ENCODE results near the gene CALR.
"Not testable (repeated sequence)": the region's sequence is repeated elsewhere in the genome, so short reads cannot be mapped to it uniquely, and the experiment has no call there.

CALR gene

DNA sequence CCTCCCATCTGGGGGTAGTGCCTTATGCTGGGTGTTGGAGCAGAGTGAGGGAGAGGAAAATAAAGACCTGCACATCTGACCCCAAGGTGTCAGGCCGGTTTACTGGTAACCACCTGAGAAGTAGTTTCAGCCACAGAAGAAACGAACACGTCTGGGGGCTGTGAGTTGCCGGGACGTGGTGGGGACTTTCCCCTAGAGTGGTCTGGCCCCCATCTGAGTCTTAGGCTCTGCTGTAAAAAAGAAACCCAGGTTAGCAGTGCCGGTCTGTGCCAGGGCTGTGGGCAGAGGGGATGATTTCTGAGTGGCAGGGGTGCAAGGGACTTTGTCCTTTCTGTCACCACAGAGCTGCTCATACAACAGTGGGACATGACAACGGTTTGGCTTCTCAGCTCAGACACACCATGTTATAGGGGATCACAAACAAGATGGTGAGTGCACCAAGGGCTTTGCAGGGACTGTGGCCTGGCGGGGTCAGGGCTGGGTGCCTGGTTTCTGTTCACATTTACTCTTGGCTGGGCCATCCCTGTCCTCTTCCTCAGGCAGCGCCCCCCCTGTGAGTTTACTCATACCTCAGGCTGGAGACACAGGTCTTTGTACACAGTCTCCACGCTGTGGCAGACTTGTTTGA lies 38.4 kb upstream of the CALR start:
- ChIA-PET CTCF (interaction anchor here (1.3 to 2.8 kb wide), 2 partner anchors 8 to 13 kb away, joined by 3 to 12 read pairs; no protein-coding TSS in a partner anchor), POLR2A (no interaction called here)
- no peaks in the 10 kb centered on the region for H3K27me3 ChIP-seq (replicated peaks in 2 of 5; ENCODE audit: control insufficient read depth in 4 of 5, insufficient read depth in 5 of 5, low read length in 4 of 5)
- no peak overlapping the region for H3K4me3 ChIP-seq (ENCODE audit: control insufficient read depth in 1 of 7, extremely low read depth in 1 of 7, insufficient read depth in 4 of 7, low read depth in 2 of 7, low read length in 6 of 7)
- peaks cover 8 to 41% (median 38%) of the 10 kb centered on the region in 4 experiments for H3K36me3 ChIP-seq (ENCODE audit: control insufficient read depth in 4 of 4, insufficient read depth in 4 of 4, low read length in 3 of 4)
- H3K9me3 ChIP-seq (ENCODE audit: control extremely low read depth in 1 of 5, control insufficient read depth in 4 of 5, insufficient read depth in 2 of 5, low read depth in 1 of 5, low read length in 4 of 5), result no peaks in the 10 kb centered on the region
- no peak overlapping the region for H3K27ac ChIP-seq (ENCODE audit: insufficient read depth in 1 of 2, low read depth in 1 of 2, low read length in 2 of 2, poor library complexity in 1 of 2, severe bottlenecking in 2 of 2)
- DNase-seq, result no peak
- no peaks in the 10 kb centered on the region for H3K4me1 ChIP-seq (ENCODE audit: control extremely low read depth in 1 of 4, control insufficient read depth in 4 of 4, insufficient read depth in 4 of 4, low read length in 3 of 4)
- 97% methylated on average over 10 of the region's 10 CpGs for WGBS (ENCODE audit: insufficient coverage)

GRCh38 chr19:12907166-12907565 lies 31.2 kb upstream of the CALR start:
- CTCF ChIA-PET, result interaction anchor here (1.1 to 2.7 kb wide), 6 partner anchors 16 to 71 kb away, joined by 3 to 9 read pairs (median 4); partner anchors contain the start of genes FARSA and GCDH
- H3K36me3 ChIP-seq (ENCODE audit: control insufficient read depth in 4 of 4, insufficient read depth in 4 of 4, low read length in 3 of 4), result peaks cover 0 to 4% (median under 1%) of the 10 kb centered on the region in 4 experiments
- no peak overlapping the region for H3K27ac ChIP-seq (ENCODE audit: insufficient read depth in 1 of 2, low read depth in 1 of 2, low read length in 2 of 2, poor library complexity in 1 of 2, severe bottlenecking in 2 of 2)
- DNase-seq, result no peak
- H3K4me3 ChIP-seq (ENCODE audit: control insufficient read depth in 1 of 7, extremely low read depth in 1 of 7, insufficient read depth in 4 of 7, low read depth in 2 of 7, low read length in 6 of 7), result no peak overlapping the region
- POLR2A ChIA-PET, result no interaction called here
- H3K4me1 ChIP-seq (ENCODE audit: control extremely low read depth in 1 of 4, control insufficient read depth in 4 of 4, insufficient read depth in 4 of 4, low read length in 3 of 4), result peaks cover 0 to 3% (median 2%) of the 10 kb centered on the region in 4 experiments
- no peaks in the 10 kb centered on the region for H3K9me3 ChIP-seq (ENCODE audit: control extremely low read depth in 1 of 5, control insufficient read depth in 4 of 5, insufficient read depth in 2 of 5, low read depth in 1 of 5, low read length in 4 of 5)
- 94% methylated on average over 9 of the region's 9 CpGs for WGBS (ENCODE audit: insufficient coverage)
- H3K27me3 ChIP-seq (replicated peaks in 2 of 5; ENCODE audit: control insufficient read depth in 4 of 5, insufficient read depth in 5 of 5, low read length in 4 of 5), result no peaks in the 10 kb centered on the region

- peak overlapping the region; percentile 51 to 78 for H3K27ac ChIP-seq (ENCODE audit: insufficient read depth in 1 of 2, low read depth in 1 of 2, low read length in 2 of 2, poor library complexity in 1 of 2, severe bottlenecking in 2 of 2)
- no peaks in the 10 kb centered on the region for H3K9me3 ChIP-seq (ENCODE audit: control extremely low read depth in 1 of 5, control insufficient read depth in 4 of 5, insufficient read depth in 2 of 5, low read depth in 1 of 5, low read length in 4 of 5)
- 68% methylated on average over 4 of the region's 4 CpGs for WGBS (ENCODE audit: insufficient coverage)
- no peaks in the 10 kb centered on the region for H3K36me3 ChIP-seq (ENCODE audit: control insufficient read depth in 4 of 4, insufficient read depth in 4 of 4, low read length in 3 of 4)
- no peak for DNase-seq
- peak overlapping the region in 2 of 7 experiments; percentile 46 to 47 for H3K4me3 ChIP-seq (ENCODE audit: control insufficient read depth in 1 of 7, extremely low read depth in 1 of 7, insufficient read depth in 4 of 7, low read depth in 2 of 7, low read length in 6 of 7)
- ChIA-PET CTCF (interaction anchor here (0.9 to 3.0 kb wide), 5 partner anchors 8 to 66 kb away, joined by 3 to 12 read pairs (median 6); partner anchors contain the start of genes GCDH and KLF1), POLR2A (interaction anchor here (0.6 to 2.1 kb wide), 2 partner anchors 25 to 27 kb away, joined by 11 to 15 read pairs; partner anchors contain the start of gene CALR)
- peaks cover 5 to 40% (median 31%) of the 10 kb centered on the region in 4 experiments for H3K4me1 ChIP-seq (ENCODE audit: control extremely low read depth in 1 of 4, control insufficient read depth in 4 of 4, insufficient read depth in 4 of 4, low read length in 3 of 4)
- no peaks in the 10 kb centered on the region for H3K27me3 ChIP-seq (replicated peaks in 2 of 5; ENCODE audit: control insufficient read depth in 4 of 5, insufficient read depth in 5 of 5, low read length in 4 of 5)
Measured at GRCh38 chr19:12912571-12912970, 25.8 kb upstream of the CALR start.

DNA sequence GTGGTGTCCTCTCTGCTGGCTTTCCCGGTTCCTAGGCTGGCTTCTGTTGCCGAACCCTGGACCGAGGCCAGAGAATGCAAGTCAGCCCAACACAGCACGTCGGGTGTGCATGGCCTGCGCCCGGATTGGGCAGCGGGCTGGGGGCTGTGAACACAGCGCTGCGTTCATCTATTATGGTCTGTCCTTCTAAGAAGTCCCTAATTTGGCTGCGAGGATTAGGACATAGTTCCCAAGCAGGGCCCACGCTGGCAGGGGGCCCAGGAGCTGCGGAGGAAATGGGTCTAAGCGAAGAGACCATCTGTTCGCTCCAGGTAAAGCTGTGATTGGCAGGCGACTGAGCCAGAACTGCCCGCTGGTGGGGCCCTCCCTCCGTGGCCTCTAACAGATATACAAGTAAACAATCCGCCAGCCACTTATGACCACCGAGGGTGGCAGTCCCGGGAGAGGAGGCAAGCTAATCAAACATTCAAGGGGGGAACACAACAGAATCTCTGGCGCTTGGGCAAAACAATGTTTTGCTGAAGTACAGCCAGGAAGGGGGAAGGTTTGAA lies 25.3 kb upstream of the CALR start:
- peak; percentile 12 to 46 (median 44) for DNase-seq
- ChIA-PET CTCF (interaction anchor here (0.7 to 3.0 kb wide), 11 partner anchors 9 to 1329 kb away, joined by 3 to 12 read pairs (median 4); partner anchors contain the start of genes GCDH and KLF1), POLR2A (interaction anchor here (0.6 to 2.1 kb wide), 5 partner anchors 22 to 1145 kb away, joined by 3 to 15 read pairs (median 11); partner anchors contain the start of genes CALR and GCDH)
- Histone ChIP-seq H3K4me3 (ENCODE audit: control insufficient read depth in 1 of 7, extremely low read depth in 1 of 7, insufficient read depth in 4 of 7, low read depth in 2 of 7, low read length in 6 of 7) (peak overlapping the region in 2 of 7 experiments; percentile 46 to 47), H3K27me3 (replicated peaks in 2 of 5; ENCODE audit: control insufficient read depth in 4 of 5, insufficient read depth in 5 of 5, low read length in 4 of 5) (no peaks in the 10 kb centered on the region), H3K36me3 (ENCODE audit: control insufficient read depth in 4 of 4, insufficient read depth in 4 of 4, low read length in 3 of 4) (no peaks in the 10 kb centered on the region), H3K4me1 (ENCODE audit: control extremely low read depth in 1 of 4, control insufficient read depth in 4 of 4, insufficient read depth in 4 of 4, low read length in 3 of 4) (peaks cover 5 to 40% (median 31%) of the 10 kb centered on the region in 4 experiments), H3K9me3 (ENCODE audit: control extremely low read depth in 1 of 5, control insufficient read depth in 4 of 5, insufficient read depth in 2 of 5, low read depth in 1 of 5, low read length in 4 of 5) (no peaks in the 10 kb centered on the region), H3K27ac (ENCODE audit: insufficient read depth in 1 of 2, low read depth in 1 of 2, low read length in 2 of 2, poor library complexity in 1 of 2, severe bottlenecking in 2 of 2) (peak overlapping the region; percentile 51 to 78)
- WGBS (ENCODE audit: insufficient coverage), result 20% methylated on average over 12 of the region's 22 CpGs

DNA sequence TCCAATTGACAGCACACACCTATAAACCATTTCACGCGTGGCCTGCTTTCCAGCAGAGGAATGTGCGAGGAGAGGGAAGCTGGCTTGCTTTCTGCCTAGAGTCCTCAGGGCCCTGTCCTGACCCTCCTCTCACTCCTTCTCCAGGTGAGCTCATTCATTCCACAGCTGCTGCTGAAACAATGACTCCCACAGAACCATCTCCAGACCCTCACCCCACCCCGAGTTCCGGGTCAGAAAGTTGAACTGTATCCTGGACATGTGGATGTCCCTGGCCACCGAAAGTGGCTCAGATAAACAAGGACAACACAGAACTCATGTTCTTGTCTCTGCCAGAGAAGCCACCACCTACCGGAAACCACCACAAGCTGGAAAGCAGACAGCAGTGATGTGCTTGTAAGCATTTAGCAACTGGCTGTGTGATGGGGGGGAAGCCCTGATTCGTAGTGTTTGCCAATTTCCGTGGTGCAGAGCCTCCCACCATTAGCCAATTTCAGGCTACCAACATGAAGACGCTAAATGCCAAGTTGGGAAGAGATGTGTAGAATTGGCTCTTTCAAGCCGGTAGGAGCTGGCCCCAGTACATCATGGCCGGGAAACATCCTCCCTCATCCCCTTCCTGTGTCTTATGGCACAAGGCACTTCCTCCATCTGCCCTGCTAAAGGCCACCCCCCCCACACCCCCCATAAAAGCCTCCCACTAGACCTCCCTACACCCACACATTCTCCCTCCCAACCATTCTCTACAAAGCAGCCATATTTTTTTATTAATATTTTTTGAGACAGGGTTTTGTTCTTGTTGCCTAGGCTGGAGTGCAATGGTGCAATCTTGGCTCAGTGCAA lies 24.3 kb upstream of the CALR start:
- Histone ChIP-seq H3K36me3 (ENCODE audit: control insufficient read depth in 4 of 4, insufficient read depth in 4 of 4, low read length in 3 of 4) (no peaks in the 10 kb centered on the region), H3K4me3 (ENCODE audit: control insufficient read depth in 1 of 7, extremely low read depth in 1 of 7, insufficient read depth in 4 of 7, low read depth in 2 of 7, low read length in 6 of 7) (peak overlapping the region in 4 of 7 experiments; percentile 21 to 47 (median 44)), H3K27me3 (replicated peaks in 2 of 5; ENCODE audit: control insufficient read depth in 4 of 5, insufficient read depth in 5 of 5, low read length in 4 of 5) (no peaks in the 10 kb centered on the region), H3K27ac (ENCODE audit: insufficient read depth in 1 of 2, low read depth in 1 of 2, low read length in 2 of 2, poor library complexity in 1 of 2, severe bottlenecking in 2 of 2) (peak overlapping the region; percentile 51 to 78), H3K4me1 (ENCODE audit: control extremely low read depth in 1 of 4, control insufficient read depth in 4 of 4, insufficient read depth in 4 of 4, low read length in 3 of 4) (peaks cover 5 to 43% (median 36%) of the 10 kb centered on the region in 4 experiments), H3K9me3 (ENCODE audit: control extremely low read depth in 1 of 5, control insufficient read depth in 4 of 5, insufficient read depth in 2 of 5, low read depth in 1 of 5, low read length in 4 of 5) (no peaks in the 10 kb centered on the region)
- WGBS (ENCODE audit: insufficient coverage), result 35% methylated on average over 5 of the region's 12 CpGs
- ChIA-PET POLR2A (interaction anchor here (0.6 to 2.1 kb wide), 9 partner anchors 10 to 1146 kb away, joined by 3 to 15 read pairs (median 4); partner anchors contain the start of genes CALR, DNASE2 and GCDH), CTCF (interaction anchor here (0.7 to 3.0 kb wide), 9 partner anchors 15 to 1330 kb away, joined by 3 to 12 read pairs (median 4); partner anchors contain the start of gene KLF1)
- peak; percentile 68 to 96 (median 94) for DNase-seq

GRCh38 chr19:12915860-12916259 lies 22.5 kb upstream of the CALR start:
- CTCF ChIA-PET, result interaction anchor here (0.6 to 1.4 kb wide), 4 partner anchors 14 to 822 kb away, joined by 3 to 4 read pairs (median 3); partner anchors contain the start of gene CALR
- H3K27ac ChIP-seq (ENCODE audit: insufficient read depth in 1 of 2, low read depth in 1 of 2, low read length in 2 of 2, poor library complexity in 1 of 2, severe bottlenecking in 2 of 2); POLR2A ChIA-PET; H3K4me3 ChIP-seq (ENCODE audit: control insufficient read depth in 1 of 7, extremely low read depth in 1 of 7, insufficient read depth in 4 of 7, low read depth in 2 of 7, low read length in 6 of 7); H3K9me3 ChIP-seq (ENCODE audit: control extremely low read depth in 1 of 5, control insufficient read depth in 4 of 5, insufficient read depth in 2 of 5, low read depth in 1 of 5, low read length in 4 of 5); H3K27me3 ChIP-seq (replicated peaks in 2 of 5; ENCODE audit: control insufficient read depth in 4 of 5, insufficient read depth in 5 of 5, low read length in 4 of 5); DNase-seq; H3K36me3 ChIP-seq (ENCODE audit: control insufficient read depth in 4 of 4, insufficient read depth in 4 of 4, low read length in 3 of 4): not testable (repeated sequence)
- H3K4me1 ChIP-seq (ENCODE audit: control extremely low read depth in 1 of 4, control insufficient read depth in 4 of 4, insufficient read depth in 4 of 4, low read length in 3 of 4), result peaks cover 5 to 46% (median 40%) of the 10 kb centered on the region in 4 experiments
- WGBS (ENCODE audit: insufficient coverage), result 100% methylated on average over 1 of the region's 4 CpGs

All from common myeloid progenitor, CD34-positive (primary cell).